Measurements from ENCODE around the gene TMEM132A.

TMEM132A gene

GRCh38 chr11:60922906-60923305 is 1.4 kb upstream of the TMEM132A start:
- no peak for DNase-seq

GRCh38 chr11:60923326-60923725 is 934 bp upstream of the TMEM132A start:
- no peak for DNase-seq

- DNase-seq = no peak
Observed at GRCh38 chr11:60923800-60924109, 505 bp upstream of the TMEM132A start.

GRCh38 chr11:60924906-60925853 is 920 bp downstream of the TMEM132A start:
- no peak for DNase-seq

- DNase-seq = no peak
Observed at GRCh38 chr11:60925868-60926267, 1.6 kb downstream of the TMEM132A start.

GRCh38 chr11:60926500-60926899 is 2.2 kb downstream of the TMEM132A start:
- DNase-seq = no peak

- no peak for DNase-seq
Observed at GRCh38 chr11:60927061-60927592, 2.9 kb downstream of the TMEM132A start.

- no peak for DNase-seq
Observed at GRCh38 chr11:60927600-60927999, 3.3 kb downstream of the TMEM132A start.

- DNase-seq = no peak
Observed at GRCh38 chr11:60928563-60929001, 4.3 kb downstream of the TMEM132A start.

- DNase-seq = no peak
Observed at GRCh38 chr11:60929764-60930163, 5.5 kb downstream of the TMEM132A start.

- no peak for DNase-seq
Observed at GRCh38 chr11:60930394-60930793, 6.1 kb downstream of the TMEM132A start.

- DNase-seq = no peak
Observed at GRCh38 chr11:60931917-60932316, 7.7 kb downstream of the TMEM132A start.

GRCh38 chr11:60932605-60933356 is 8.5 kb downstream of the TMEM132A start:
- DNase-seq = no peak

- DNase-seq = no peak
Observed at GRCh38 chr11:60933416-60934123, 9.3 kb downstream of the TMEM132A start.

GRCh38 chr11:60934124-60934789 is 10.0 kb downstream of the TMEM132A start:
- no peak for DNase-seq

- no peak for DNase-seq
Observed at GRCh38 chr11:60934790-60935605, 10.7 kb downstream of the TMEM132A start.

- DNase-seq = no peak
Observed at GRCh38 chr11:60935676-60936442, 11.6 kb downstream of the TMEM132A start.

GRCh38 chr11:60936467-60937143 is 12.3 kb downstream of the TMEM132A start:
- DNase-seq = no peak

GRCh38 chr11:60937144-60937527 is 12.9 kb downstream of the TMEM132A start:
- no peak for DNase-seq

- no peak for DNase-seq
Observed at GRCh38 chr11:60937811-60938210, 13.6 kb downstream of the TMEM132A start.
